SIG-M5 (cell line): Measurements from ENCODE around the gene SAMD4A.

Experiments used
- DNase-seq: peaks from one replicate; lab custom pipeline; 2025; lab: John Stamatoyannopoulos, UW

SAMD4A gene

DNA sequence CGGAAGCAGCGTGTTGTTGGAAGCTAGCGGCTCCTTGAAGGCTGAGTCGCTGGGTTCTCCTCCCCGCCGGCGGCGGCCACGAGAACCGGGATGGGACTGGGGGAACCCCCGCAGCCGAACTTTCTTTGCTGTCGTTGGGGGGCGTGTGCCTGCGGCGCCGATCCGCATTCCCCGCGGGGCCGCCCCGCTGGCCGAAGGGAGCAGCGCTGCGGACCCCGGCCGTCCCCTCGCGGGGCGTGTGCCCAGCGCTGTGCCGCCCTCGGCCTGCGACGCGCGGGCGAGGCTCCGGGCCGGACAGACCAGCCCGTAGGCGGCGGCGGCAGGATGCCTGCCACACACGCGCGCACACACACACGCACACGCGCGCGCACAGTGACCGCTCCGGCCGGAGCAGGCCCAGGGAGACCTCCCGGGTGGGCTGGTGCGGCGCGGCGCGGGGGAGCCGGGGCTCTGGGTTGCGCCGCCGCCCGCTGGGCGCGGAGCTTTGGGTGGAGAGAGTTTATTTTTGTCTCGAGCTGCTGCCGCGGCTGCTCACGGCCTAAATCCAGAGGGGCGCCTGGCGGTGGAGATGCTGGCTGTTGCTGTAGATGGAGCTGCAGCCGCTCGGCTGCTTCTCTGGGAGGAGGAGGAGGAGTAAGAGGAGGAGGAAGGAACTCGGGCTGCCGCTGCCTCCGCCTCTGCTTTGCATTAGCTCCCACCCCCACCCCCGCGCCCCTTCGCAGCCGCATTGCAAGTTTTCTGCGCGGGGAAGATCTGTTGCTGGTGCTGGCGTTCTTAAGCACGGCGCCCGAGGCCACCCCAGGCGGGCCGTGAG, at the start of gene SAMD4A:
Gene SAMD4A, plus strand, starts transcription at position 719 of the 814 bp plus-strand sequence. CDS start 789 bp downstream, outside the sequence.
- no peak for DNase-seq

GRCh38 chr14:54524410-54524809, 42.5 kb upstream of the SAMD4A start:
- no peak for DNase-seq

- DNase-seq = no peak
These were observed 38.0 kb upstream of the SAMD4A start for GRCh38 chr14:54528973-54529372.

GRCh38 chr14:54529811-54530210, 37.1 kb upstream of the SAMD4A start:
- no peak for DNase-seq

DNA sequence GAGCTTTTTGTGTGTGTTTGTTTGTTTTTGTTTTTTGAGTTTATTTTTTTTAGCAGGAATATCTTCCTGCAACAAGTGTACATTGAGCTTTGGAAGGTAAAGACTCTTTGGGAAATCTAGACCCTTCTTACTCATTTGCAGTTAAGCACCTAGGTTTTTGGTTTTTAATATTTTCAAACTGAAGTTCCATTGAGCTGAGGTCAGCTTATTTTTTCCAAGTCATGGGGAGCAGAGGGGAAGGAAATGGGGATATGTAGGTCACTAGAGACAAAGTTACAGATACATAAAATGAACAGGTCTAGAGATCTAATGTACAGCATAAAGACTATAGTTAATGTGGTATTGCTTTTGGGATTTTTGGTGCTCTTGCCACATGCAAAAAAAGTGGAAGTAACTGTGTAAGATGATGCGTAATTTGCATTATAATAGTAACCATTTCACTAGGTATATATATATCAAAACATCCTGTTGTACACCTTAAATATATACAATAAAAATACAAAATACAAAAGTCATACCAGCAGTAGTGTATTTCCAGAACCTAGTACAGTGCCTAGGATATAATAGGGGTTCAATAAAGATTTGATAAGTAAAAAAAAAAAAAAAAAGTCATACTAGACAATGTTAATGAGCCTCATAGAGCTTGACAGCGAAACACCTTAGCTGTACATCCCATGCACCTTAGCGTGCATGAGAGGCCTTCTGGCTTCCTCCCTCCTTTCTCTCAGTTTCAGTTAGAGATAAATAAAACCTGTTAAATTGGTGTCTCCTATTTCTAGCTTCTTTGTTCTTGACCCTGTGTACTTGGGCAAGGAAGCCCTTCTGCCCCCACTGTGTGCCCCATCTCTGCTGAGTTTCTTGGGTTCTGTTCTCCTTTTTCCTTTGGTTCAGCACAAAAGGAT, 34.6 kb upstream of the SAMD4A start:
- no peak for DNase-seq

GRCh38 chr14:54533100-54533499, 33.8 kb upstream of the SAMD4A start:
- no peak for DNase-seq

DNA sequence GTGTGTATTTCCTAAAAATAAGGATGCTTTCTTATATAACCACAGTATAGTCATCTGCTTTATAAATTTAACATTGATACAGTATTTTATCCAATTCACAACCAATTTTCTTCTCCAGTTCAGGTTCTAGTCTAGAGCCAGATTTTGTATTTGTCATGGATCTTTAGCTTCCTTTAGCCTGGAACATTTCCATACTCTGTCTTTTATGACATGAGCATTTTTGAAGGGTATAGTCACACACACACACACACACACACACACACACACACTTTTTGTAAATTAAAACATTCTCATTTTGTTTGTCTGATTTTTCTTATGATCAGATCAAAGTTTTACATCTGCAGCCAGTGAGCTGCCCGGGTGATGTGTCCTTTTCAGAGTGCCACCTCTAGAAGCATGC, 31.8 kb upstream of the SAMD4A start:
- no peak for DNase-seq

- DNase-seq = no peak
These were observed 31.3 kb upstream of the SAMD4A start for GRCh38 chr14:54535646-54536045.

DNA sequence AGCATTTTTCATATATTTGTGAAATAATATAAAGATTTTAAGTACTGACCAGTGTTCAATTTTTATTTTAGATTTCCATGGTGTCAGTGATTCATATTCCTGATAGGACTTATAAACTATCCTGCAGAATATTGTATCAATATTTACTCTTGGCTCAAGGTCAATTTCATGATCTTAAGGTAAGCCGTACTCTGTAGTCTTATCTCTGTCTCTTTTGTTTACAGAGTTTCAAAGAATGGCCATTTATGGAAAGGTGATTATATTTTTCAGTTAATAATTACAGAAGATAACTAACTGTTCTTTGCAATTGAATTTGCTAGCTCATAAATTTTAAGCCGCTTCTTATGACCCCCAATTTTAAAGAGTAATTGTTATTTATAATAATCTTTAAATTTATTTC, 29.3 kb upstream of the SAMD4A start:
- no peak for DNase-seq

GRCh38 chr14:54538055-54538454, 28.9 kb upstream of the SAMD4A start:
- no peak for DNase-seq

GRCh38 chr14:54547583-54547982, 19.3 kb upstream of the SAMD4A start:
- DNase-seq = no peak

GRCh38 chr14:54548491-54548890, 18.4 kb upstream of the SAMD4A start:
- no peak for DNase-seq

- no peak for DNase-seq
These were observed 17.1 kb upstream of the SAMD4A start for GRCh38 chr14:54549862-54550261.

DNA sequence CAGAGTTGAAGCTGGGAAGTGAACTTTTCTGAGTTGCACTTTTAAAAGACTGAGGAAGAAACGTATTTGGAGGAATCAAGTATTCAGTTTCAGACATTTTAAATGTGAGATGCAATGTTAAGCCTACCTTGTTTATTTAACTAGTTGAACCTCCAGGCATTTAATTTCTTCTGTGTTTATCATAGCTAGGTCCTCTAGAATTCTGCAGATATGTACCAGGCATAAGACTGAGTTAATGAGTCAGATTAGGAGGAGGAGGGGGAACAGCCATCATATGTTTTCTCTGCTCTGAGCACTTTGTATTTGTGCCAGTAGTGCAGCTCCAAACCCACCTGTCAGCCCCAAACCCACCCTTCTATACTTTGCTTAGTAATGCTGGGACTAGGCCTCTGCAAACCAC, 16.4 kb upstream of the SAMD4A start:
- no peak for DNase-seq

GRCh38 chr14:54554401-54554800, 12.5 kb upstream of the SAMD4A start:
- no peak for DNase-seq

DNA sequence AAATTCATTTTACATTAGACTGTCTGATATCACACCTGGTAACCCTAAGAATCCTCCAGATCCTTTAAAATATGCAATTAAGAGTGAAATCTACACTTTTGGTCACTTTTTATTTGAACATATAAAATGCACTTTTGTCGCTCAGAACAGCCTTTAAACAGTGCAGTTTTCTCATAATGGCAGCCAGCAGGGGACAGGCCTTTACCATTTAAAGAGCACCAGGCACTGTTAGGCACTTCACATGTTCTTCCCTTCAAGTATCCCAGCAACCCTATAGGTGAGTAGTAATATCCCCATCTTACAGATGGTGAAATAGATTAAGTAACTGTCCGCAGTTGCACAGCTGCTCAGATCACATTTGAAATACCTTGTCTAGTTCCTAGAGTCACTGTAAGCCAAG, 11.3 kb upstream of the SAMD4A start:
- DNase-seq = no peak

- no peak for DNase-seq
These were observed 10.4 kb upstream of the SAMD4A start for GRCh38 chr14:54556535-54556934.

DNA sequence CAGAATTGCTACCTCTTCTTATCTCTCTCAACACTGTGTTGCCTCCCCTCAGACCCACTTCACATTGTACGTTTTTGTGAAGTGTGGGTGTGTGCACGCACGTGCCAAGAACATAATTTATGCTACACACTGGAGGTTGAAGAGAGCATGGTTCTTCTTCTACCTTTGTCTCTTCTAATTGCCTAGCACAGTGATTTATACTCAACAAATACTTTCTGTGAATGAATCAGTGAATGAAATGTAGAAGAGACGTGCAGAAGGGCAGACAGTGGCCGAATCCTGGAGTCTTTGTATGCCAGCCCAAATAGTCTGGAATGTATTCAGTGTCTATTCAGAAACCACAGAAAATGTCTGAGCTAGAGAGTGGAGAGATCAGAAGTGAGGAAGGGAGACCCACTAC, 4.6 kb upstream of the SAMD4A start:
- no peak for DNase-seq

DNA sequence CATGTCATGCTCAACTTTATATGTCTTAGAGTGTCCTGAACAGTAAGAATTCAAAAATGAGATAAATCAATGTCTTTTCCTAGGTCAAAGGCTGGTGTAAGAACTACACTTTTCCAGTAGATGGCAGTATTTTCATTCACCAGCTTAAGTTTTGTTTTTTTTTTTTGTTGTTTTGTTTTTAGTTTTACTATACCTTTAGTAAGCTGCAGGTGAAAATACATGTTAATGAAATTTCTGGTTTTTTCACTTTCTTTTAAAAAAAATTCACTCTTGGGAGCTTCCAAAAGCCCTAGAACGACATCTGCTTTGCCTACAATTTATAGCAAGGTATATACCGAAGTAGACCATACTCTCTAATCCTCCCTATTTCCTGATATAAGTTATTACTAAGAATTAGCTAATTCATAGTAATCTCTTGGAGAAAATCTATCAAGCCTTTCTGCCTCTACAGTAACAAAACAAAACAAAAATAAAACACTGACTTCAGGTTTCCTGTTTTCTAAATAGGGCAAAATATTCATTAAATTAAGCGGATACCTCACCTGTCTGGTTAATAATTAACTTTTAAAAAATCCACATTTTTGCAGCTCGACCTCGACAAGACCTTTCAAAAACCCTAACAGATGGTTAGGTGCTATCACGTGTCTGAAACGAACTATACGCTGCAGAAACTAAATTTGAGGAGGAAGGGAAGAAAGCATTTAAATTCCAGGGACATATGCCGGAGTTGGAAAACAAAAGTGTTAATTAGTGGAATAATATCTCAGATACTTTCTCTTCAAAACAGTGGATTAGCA, 2.7 kb upstream of the SAMD4A start:
- DNase-seq = no peak

DNA sequence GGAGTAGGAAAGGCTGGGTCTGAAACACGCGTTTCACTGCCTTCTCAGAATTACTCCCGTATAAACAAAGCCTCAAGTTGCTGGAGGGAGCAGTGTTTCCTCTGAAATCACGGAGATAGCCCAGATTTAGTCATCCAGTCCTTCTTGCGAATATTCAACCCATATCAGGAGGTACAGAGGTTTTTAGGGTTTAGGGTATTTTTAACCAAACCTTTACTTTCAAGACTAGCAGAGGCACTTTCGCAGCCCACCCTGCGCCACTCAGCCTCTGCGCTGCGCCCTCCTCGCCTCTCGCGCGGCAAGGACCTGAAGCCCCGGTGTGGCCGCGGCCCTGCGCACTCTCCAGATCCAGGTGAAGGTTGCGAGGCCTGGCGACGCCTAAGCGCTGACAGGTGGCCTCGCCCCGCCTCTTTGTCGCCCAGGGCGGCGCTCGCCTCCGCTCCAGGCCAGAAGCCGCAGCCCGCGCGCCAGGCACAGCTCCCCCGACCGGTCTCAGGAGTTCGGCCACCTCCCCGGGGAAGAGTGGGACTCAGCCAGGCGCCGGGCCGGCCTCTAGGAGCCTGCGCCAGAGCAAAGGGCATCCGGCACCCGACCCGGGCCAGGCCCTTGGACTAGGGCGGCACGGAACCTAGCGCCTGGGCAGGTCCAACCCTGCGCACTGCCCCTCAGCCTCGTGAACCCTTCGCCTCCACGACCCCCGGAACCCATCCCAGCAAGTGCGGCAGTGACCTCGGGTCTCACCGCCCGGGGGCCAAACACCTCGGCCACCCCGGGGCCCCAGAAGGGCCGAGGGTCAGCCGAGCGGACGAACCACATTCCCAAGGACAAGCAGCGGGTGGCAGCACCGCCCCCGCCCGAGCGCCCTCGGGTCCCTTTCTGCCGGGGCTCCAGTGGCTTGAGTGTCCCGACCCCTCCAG, 1.8 kb upstream of the SAMD4A start:
- no peak for DNase-seq

- no peak for DNase-seq
These were observed 1.0 kb upstream of the SAMD4A start for GRCh38 chr14:54565785-54566409.
